OCI-M2 (cell line): ENCODE measurements around the gene STAMBP.
"Not testable (repeated sequence)": the region's sequence is repeated elsewhere in the genome, so short reads cannot be mapped to it uniquely, and the experiment has no call there.

ENCODE experiments used
- DNase-seq: peaks from one replicate; lab custom pipeline; 2025; ENCODE audit not compliant: unreplicated experiment; lab: John Stamatoyannopoulos, UW

Gene STAMBP

GRCh38 chr2:73836141-73836943 is 7.6 kb downstream of the STAMBP start:
- DNase-seq = no peak

DNA sequence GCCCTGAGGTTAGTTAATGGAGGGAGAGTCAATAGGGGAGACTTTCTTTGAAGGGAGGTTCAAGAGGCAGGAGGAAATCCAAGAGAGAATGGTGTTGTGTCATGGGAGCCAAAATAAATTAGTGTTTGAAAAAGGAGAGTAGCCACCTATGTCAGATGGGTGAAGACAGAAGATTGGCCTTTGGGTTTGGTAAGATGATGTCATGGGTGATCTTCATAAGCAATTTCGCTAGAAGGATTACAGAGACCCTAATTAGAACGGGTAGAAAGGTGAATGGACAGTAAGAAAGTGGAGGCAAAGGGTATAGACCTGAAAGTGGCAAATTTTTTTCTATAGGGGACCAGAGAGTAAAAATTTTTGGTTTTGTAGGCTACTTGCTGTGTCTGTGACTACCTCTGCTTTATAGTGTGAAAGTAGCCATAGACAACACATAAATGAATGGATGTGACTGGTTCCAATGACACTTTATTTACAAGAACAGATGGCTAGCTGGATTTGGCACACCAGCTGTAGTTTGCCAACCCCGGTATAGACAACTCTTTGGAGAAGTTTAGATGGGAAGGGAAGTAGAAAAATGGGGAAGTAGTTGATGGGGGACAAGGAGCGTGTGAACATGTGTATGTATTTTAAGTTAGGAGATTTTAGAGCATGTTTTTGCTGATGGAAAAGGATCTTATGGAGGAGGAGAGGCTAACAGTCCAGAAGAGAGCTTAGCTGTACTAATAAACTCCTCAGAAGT is 9.3 kb downstream of the STAMBP start:
- DNase-seq = no peak

DNA sequence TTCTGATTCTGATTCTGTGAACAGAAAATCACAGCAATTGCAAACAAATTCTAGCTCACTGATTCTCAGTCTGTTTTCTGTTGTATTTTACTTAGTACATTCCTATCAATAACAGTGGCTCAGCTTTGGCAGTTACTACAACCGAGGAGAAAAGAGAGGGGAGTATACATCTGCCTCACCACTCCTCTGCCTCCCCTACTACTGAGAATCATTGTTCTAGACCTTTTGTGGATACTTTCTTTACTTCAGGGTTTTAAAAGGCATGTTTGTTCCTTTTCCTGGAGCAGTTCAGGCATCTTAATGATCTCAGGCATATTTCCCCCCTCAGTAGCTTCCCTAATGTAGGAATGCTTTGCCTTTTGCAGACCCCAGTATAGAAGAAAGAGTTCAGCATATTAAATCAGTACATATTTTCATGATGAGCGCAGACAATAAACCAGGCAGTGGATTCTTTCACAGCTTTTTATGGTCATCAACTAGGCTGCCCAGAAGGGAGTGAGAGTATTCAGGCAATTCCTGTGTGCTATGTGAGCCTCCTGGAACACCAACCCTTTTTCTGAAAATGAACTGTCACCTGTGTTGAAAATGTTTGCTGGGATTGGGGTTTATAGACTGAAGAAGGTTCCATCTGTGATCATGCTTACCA is 10.3 kb downstream of the STAMBP start:
- no peak for DNase-seq

DNA sequence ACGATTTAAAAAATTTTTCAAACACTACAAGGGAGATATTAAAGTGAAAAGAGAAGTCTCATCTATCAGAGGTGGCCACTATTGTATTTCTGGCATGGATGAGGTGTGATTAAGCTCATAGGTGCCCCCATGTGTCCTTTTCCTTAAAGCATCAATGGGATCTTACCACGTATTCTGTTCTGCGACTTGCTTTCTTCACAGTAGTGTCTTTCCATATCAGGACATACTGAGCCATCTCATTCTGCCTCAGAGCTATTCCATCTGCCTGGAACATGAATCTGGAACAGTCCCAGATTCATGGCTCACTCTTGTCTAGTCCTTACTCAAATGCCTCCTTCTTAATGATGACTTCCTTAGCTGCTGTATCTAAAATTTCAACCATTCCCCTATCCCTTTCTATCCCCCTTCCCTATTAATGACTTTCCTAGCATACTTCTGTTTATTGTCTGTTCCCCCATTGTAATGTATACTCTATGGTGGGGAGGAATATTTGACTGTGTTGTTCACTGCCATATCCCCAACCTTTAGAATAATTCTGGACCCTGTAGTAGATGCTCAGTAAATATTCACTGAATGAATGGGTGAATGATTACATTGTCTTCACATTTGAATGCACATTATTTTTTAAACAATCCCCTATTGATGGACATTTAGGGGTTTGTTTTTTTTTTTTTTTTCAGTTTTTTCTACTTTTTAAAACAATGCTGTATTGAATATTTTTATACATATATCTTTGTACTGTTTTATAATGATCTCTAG is 11.1 kb downstream of the STAMBP start:
- DNase-seq = no peak

DNA sequence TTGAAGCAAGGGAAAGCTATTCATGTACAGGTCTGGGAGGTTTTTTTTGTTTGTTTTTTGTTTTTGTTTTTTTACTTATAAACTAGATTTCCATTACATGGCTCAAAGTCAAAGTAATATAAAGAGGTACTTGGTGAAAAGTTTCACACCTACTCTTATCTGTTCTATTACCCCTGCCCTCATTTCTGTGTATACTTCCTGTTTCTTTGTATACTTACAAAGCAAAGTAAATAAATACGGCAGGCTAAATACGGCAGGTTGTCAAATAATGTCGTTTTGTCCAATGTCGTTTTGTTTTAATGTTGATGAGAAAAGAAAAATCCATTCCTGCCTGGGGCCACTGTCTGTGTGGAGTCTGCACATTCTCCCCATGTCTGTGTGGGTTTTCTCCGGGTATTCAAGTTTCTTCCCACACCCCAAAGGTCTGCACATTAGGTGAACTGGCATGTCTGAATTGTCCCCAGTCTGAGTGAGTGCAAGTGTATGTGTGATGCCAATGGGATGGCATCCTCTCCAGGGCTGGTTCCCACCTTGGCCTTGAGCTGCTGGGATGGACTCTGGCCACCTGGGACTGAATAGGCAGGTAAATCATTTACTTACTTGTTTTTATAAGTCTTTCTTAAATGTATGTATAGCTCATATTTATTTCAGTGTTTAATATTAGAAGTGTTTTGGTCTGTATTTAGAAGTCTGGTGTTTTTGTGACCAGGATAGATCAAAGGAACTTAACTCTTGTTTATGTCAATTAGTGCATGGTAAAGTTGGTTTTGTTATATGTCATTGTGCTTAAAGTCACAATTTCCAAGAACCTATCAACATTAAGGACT is 13.4 kb downstream of the STAMBP start:
- DNase-seq = no peak

- DNase-seq = no peak
Observed at GRCh38 chr2:73842739-73843019, 13.9 kb downstream of the STAMBP start.

DNA sequence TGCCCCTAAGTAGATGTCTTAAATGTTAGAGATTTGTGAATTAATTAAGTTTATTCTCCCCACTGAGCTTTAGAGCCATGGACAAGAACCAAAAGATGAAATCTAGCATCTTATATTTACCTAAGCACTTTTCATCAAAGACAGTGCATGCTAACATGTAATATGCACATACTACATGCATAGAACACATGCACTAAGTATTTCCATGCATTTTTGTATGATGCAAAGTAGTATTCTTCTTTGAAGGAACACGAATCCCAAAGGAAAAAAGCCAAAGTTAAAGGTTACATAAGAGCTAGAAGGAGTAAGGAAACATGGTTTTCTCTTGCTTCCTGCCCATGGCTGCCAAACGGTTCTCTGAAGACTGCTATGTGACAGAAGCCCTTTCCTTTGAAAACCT is 15.3 kb downstream of the STAMBP start:
- DNase-seq = no peak

- DNase-seq = no peak
Observed at GRCh38 chr2:73850009-73850408, 21.2 kb downstream of the STAMBP start.

DNA sequence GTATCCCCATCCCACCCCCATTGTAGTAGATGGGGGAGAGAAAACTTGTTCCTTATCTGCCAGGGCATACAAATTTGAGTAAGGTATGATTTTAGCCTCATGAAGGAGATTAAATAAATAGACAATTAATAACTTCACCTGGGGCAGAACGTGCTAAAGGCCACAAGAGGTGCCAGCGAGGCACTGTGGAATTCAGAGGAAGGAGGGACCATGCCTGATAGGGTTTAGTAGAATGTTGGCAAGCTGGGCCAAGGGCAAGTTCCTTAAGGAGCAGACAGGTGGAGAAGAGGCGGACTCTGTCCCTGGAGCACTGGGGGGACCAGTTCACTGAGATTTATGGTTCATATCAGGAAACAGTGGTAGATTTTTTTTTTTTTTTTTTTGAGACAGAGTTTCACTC is 22.5 kb downstream of the STAMBP start:
- DNase-seq = no peak

DNA sequence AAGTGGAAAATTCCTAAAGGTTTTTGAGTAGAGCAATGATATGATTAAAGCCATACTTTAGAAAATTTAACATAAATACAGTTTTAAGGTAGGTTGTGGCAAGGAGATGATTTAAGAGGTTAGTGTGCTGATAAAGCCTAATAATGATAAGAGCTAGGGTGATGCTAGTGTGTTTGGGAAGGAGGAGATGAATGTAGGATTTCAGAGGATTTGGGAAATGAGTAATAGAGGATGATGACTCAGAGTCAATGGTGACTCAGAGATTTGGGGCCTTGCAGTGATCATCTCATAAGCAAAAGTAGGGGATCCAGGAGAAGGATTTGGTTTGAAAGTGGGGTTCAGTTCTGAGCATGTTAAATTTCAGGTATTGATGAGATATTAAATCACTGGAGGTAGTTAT is 23.3 kb downstream of the STAMBP start:
- no peak for DNase-seq

DNA sequence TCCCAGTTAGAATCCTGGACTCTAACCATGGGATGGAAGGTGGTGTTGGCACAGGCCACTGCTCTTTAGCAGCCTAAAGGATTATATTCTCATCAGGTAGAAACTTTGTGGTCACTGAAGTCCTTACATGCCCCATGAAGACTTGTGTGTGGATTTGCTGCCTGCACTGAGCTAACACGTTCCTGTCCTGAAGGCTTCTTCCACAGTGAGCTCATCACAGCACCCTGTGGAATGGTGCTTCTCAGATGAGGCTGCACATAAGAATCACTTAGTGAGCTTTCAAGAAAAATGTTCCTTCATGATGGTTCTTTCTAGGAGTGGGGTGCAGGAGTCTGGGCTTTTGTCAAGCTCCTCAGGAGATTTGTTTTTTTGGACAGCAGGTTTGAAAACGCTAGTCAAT is 26.8 kb downstream of the STAMBP start:
- no peak for DNase-seq

GRCh38 chr2:73856214-73856613 is 27.5 kb downstream of the STAMBP start:
- no peak for DNase-seq

GRCh38 chr2:73859721-73860586 is 31.2 kb downstream of the STAMBP start:
- DNase-seq = no peak

DNA sequence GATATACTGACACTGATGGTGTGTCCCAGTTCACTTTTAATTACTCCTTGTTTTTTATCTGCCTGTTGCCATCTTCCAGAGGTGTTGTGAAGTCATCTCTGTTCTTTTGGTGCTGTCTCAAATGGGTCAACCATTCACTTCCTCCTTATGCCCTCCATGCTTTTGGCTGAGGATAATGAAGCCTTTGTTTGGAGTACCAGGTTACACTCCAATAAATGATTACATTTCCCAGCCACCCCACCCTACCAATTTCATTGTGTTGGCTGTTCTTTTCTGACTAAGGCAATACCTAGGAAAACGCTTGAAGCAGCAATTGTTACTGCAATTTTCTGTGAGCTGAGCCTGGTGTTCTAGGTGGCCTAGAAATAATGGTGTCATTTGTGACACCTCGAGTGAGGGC is 34.2 kb downstream of the STAMBP start:
- no peak for DNase-seq

DNA sequence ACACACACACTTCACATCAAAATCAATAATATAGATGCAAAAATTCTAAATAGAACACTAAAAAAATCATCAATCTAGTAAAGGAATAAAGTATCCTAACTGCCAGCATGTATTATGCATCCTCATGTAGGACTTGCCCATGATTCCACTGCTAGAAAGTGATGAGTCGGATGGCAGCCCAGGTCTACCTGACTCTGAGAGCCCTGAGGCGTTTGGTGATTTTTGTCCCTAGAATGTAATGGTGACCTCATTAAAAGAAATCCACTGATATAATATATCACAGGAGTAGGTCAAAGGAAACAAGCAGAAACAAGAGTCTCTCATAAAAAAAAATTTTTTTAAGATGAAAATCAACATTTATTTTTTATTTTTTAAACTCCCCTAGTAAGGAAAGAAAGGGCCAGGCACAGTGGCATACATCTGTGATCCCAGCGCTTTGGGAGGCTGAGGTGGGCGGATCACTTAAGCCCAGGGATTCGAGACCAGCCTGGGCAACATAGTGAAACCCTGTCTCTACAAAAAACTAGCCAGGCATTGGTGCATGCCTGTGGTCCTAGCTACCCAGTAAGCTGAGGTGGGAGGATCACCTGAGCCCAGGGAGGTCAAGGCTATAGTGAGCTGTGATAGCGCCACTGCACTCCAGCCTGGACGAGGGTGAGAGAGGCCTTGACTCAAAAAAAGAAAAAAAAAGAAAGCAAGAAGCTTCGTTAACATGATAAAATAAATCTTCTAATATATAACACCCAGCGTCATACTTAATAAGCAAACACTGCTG is 39.6 kb downstream of the STAMBP start:
- DNase-seq = no peak

DNA sequence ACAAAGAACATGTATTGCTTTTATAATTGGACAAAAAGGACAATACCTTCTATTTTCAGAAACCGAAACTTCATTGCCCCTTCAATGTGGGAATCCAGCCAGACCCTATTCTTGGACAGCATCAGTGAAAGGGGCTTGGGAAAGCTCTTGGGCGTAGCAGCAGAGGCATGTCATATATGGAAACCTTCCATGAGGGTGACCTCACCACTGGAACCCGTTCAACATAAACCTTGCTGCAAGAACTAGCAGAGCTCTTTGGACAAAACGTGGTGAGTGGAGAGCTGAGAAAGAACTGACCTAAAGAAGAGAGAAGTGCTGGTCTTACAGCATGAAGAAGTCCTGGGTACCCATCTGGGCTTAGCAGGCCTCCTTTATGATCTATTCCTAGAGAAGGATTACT is 41.3 kb downstream of the STAMBP start:
- no peak for DNase-seq

DNA sequence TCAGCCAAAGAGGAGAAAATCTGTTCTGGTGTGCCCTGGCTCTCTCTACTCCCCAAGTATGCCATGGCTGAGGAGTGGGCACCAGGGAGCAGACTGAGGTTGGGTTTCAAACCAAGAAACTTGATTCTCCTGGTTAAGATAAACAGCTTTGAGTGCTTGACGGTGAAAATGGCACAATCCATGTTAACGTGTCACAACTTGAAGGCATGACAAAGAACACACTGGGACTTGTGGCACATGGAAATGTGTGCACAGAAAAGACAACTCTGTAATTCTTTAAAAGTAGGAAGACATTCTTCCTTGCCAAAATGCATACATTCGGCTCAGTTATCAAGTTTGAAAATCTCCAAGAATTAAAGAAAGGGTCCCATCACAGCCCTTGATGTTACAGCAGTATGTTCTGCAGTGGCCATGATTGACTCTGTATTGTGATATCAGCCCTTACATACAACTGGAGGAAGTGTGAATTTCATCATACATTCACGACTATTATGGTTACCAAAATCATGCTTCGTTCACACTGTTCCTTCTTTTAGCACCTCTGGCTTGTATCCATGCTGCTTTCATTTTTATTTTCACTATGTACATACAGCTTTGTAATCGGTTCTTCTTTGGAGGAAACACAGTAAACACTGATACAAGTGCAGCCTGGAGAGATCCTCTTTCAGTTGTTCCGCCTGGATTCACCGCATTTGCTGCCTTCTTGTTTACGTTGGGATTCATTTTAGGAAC is 48.5 kb downstream of the STAMBP start:
- no peak for DNase-seq

DNA sequence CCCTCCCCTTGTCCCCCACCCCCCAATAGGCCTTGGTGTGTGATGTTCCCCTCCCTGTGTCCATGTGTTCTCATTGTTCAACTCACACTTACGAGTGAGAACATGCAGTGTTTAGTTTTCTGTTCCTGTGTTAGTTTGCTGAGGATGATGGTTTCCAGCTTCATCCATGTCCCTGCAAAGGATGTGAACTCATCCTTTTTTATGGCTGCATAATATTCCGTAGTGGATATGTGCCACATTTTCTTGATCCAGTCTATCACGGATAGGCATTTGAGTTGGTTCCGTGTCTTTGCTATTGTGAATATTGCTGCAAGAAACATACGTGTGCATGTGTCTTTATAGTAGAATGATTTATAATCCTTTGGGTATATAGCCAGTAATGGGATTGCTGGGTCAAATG is 49.2 kb downstream of the STAMBP start:
- not testable (repeated sequence) for DNase-seq
